Liver (tissue), 9 donors: ENCODE data around the gene LIPH. TPM values are rescaled to one million over a fixed set of nuclear protein-coding genes. Genes with fewer than 3 reads are reported as not detected.

Experiments used
- DNase-seq: peaks from one replicate; pipeline ENCODE4 v3.0.0-alpha.2; 2017; ENCODE audit warnings: low spot score
- H3K27ac ChIP-seq, 2 donors: one replicate each; pipeline ENCODE4 v1.7.0; 2013; ENCODE audit warnings: inconsistent platforms in 2 of 2, low read length in 2 of 2, control low read depth in 1 of 2, low read depth in 1 of 2, mild to moderate bottlenecking in 1 of 2
- H3K27me3 ChIP-seq, 4 donors: one replicate each; pipeline versions ENCODE4 v1.6.1 to v1.7.0; 2013; ENCODE audit warnings: low read length in 3 of 4, inconsistent platforms in 1 of 4, mild to moderate bottlenecking in 1 of 4, moderate library complexity in 1 of 4; ENCODE audit not compliant: control insufficient read depth in 4 of 4, insufficient read depth in 4 of 4
- H3K36me3 ChIP-seq, 4 donors: one replicate each; pipeline versions ENCODE4 v1.6.1 to v1.7.0; 2013; ENCODE audit warnings: low read length in 3 of 4, mild to moderate bottlenecking in 3 of 4, low read depth in 1 of 4, moderate library complexity in 1 of 4; ENCODE audit not compliant: control insufficient read depth in 4 of 4, insufficient read depth in 3 of 4
- H3K4me1 ChIP-seq, 4 donors: one replicate each; pipeline versions ENCODE4 v1.6.1 to v1.7.0; 2013; ENCODE audit warnings: low read length in 3 of 4, mild to moderate bottlenecking in 3 of 4, moderate library complexity in 1 of 4; ENCODE audit not compliant: control insufficient read depth in 4 of 4, insufficient read depth in 4 of 4
- H3K4me3 ChIP-seq, 3 donors: one replicate each; pipeline versions ENCODE4 v1.6.1 to v1.7.0; 2013; ENCODE audit warnings: low read length in 3 of 3, control low read depth in 1 of 3, low read depth in 1 of 3, mild to moderate bottlenecking in 1 of 3
- H3K9ac ChIP-seq, 2 donors: one replicate each; pipeline ENCODE4 v1.7.0; 2013; ENCODE audit warnings: low read length in 2 of 2, mild to moderate bottlenecking in 2 of 2, moderate library complexity in 2 of 2, control low read depth in 1 of 2, low read depth in 1 of 2
- H3K9me3 ChIP-seq, 4 donors: one replicate each; pipeline versions ENCODE4 v1.6.1 to v1.7.0; 2013; ENCODE audit warnings: low read length in 3 of 4; ENCODE audit not compliant: control insufficient read depth in 4 of 4
- EGR1 ChIP-seq, 2 donors: IDR thresholded peaks; 2 replicates each; pipeline ENCODE4 v1.6.1; 2016 to 2018; ENCODE audit warnings: antibody characterized with exemption in 2 of 2, low read depth in 2 of 2
- FOXA1 ChIP-seq: IDR thresholded peaks from 2 replicates; pipeline ENCODE4 v1.6.1; 2016; ENCODE audit warnings: antibody characterized with exemption
- FOXA2 ChIP-seq: IDR thresholded peaks from 2 replicates; pipeline ENCODE4 v1.6.1; 2016; ENCODE audit warnings: antibody characterized with exemption
- GABPA ChIP-seq, 2 donors: IDR thresholded peaks in 1 of 2; conservative IDR thresholded peaks in 1 of 2; 2 replicates each; pipeline ENCODE4 v1.6.1; 2016; ENCODE audit warnings: antibody characterized with exemption in 2 of 2, mild to moderate bottlenecking in 1 of 2, moderate library complexity in 1 of 2
- HNF4A ChIP-seq, 2 donors: conservative IDR thresholded peaks; 2 replicates each; pipeline ENCODE4 v1.6.1; 2016; ENCODE audit warnings: antibody characterized with exemption in 2 of 2, mild to moderate bottlenecking in 2 of 2
- HNF4G ChIP-seq: IDR thresholded peaks from 2 replicates; pipeline ENCODE4 v1.6.1; 2016; ENCODE audit warnings: antibody characterized with exemption
- JUND ChIP-seq, 2 donors: IDR thresholded peaks; 2 replicates each; pipeline ENCODE4 v1.6.1; 2016; ENCODE audit warnings: antibody characterized with exemption in 2 of 2
- NR2F2 ChIP-seq: IDR thresholded peaks from 2 replicates; pipeline ENCODE4 v1.6.1; 2016; ENCODE audit warnings: antibody characterized with exemption
- RAD21 ChIP-seq, 2 donors: IDR thresholded peaks; 2 replicates each; pipeline ENCODE4 v1.6.1; 2016; ENCODE audit warnings: antibody characterized with exemption in 2 of 2, mild to moderate bottlenecking in 2 of 2
- RXRA ChIP-seq, 2 donors: IDR thresholded peaks; 2 replicates each; pipeline ENCODE4 v1.6.1; 2017 to 2018; ENCODE audit warnings: antibody characterized with exemption in 2 of 2, mild to moderate bottlenecking in 1 of 2
- SP1 ChIP-seq: IDR thresholded peaks from 2 replicates; pipeline ENCODE4 v1.6.1; 2018; ENCODE audit warnings: antibody characterized with exemption, mild to moderate bottlenecking
- TAF1 ChIP-seq: conservative IDR thresholded peaks from 2 replicates; pipeline ENCODE4 v1.6.1; 2016; ENCODE audit warnings: antibody characterized with exemption, mild to moderate bottlenecking
- YY1 ChIP-seq: IDR thresholded peaks from 2 replicates; pipeline ENCODE4 v1.6.1; 2016; ENCODE audit warnings: antibody characterized with exemption, mild to moderate bottlenecking
- WGBS: extraction: QIAGEN DNeasy Blood & Tissue Kit; methylation state at CpG from one replicate; pipeline ENCODE4 v1.1.7; 2013; 5-methylcytosine and 5-hydroxymethylcytosine counted together
- polyA plus RNA-seq, 2 donors: library from polyadenylated mRNA; stranded (reverse) in 1 of 2; unstranded in 1 of 2; fragments of 200-250 nt in 1 of 2; fragments of >200 nt in 1 of 2; fragmentation: Nextera tagmentation in 1 of 2; extraction: Ambion mirVana in 1 of 2; gene quantifications; one replicate each; pipeline versions ENCODE4 v1.2.1 to v1.2.3, GENCODE V29; 2013 to 2015
- total RNA-seq, 2 donors: library from RNA; depleted of rRNA; stranded (reverse); fragments of >200 nt; gene quantifications; one replicate each; pipeline ENCODE4 v1.2.3, GENCODE V29; 2014
- TF ChIP-seq, protein P1 (sequence below): fragments of 150-350 bp; IDR thresholded peaks from 2 replicates; pipeline ENCODE4 v1.5.1; 2017; ENCODE audit warnings: improper control_type of control experiment, low read depth, low read length; ENCODE audit not compliant: missing input control
- TF ChIP-seq, protein P2 (sequence below): IDR thresholded peaks from 2 replicates; pipeline ENCODE4 v1.6.1; 2016; ENCODE audit warnings: antibody characterized with exemption, mild to moderate bottlenecking
- TF ChIP-seq, protein P3 (sequence below): IDR thresholded peaks from 2 replicates; pipeline ENCODE4 v1.6.1; 2016; ENCODE audit warnings: antibody characterized with exemption
- TF ChIP-seq, protein P4 (sequence below): IDR thresholded peaks from 2 replicates; pipeline ENCODE4 v1.6.1; 2016; ENCODE audit warnings: antibody characterized with exemption
- TF ChIP-seq, protein P5 (sequence below): IDR thresholded peaks from 2 replicates; pipeline ENCODE4 v1.6.1; 2016; ENCODE audit warnings: antibody characterized with exemption
- donor health status: healthy.
- donor health status: healthy.
- donor health status: healthy.
- donor health status: healthy.
- donor health status: healthy.

The LIPH gene
- total and polyA plus RNA-seq, 4 donors: under 0.01 to 0.23 (median 0.09) TPM; not detected in 1

DNA sequence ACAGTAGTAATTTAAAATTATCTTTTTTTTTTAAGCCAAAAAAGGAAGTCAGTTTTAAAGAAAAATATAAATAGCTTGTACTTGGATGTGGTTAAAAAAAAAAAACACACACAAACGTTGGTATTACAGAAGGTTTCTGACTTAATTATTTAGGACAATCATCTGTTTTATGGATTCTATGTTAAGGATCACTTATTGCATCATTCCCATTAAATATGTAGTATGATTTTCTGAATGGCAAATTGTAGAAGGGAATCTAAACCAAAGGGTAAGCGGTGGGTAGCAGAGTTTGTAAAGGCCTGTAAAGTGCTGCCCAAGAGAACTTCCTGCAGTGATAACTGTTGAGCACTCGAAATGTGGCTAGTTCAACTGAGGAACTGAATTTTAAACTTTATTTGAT is 41.7 kb upstream of the LIPH start:
- Histone ChIP-seq H3K9me3 (no peaks in the 10 kb centered on the region), H3K36me3 (peaks cover 5 to 18% (median 10%) of the 10 kb centered on the region in 4 donors), H3K4me1 (peaks cover 0 to 8% (median 7%) of the 10 kb centered on the region in 4 donors), H3K27ac (no peak overlapping the region), H3K4me3 (no peak overlapping the region), H3K27me3 (no peaks in the 10 kb centered on the region), H3K9ac (no peak overlapping the region)
- TF ChIP-seq NR2F2: no peak
- no peak for TF ChIP-seq JUND (IDR thresholded peaks at IDR 0.05)
- TF ChIP-seq YY1: no peak
- no peak for TF ChIP-seq HNF4G
- TF ChIP-seq, protein P1, sequence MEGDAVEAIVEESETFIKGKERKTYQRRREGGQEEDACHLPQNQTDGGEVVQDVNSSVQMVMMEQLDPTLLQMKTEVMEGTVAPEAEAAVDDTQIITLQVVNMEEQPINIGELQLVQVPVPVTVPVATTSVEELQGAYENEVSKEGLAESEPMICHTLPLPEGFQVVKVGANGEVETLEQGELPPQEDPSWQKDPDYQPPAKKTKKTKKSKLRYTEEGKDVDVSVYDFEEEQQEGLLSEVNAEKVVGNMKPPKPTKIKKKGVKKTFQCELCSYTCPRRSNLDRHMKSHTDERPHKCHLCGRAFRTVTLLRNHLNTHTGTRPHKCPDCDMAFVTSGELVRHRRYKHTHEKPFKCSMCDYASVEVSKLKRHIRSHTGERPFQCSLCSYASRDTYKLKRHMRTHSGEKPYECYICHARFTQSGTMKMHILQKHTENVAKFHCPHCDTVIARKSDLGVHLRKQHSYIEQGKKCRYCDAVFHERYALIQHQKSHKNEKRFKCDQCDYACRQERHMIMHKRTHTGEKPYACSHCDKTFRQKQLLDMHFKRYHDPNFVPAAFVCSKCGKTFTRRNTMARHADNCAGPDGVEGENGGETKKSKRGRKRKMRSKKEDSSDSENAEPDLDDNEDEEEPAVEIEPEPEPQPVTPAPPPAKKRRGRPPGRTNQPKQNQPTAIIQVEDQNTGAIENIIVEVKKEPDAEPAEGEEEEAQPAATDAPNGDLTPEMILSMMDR: no peak
- no peak for TF ChIP-seq TAF1
- TF ChIP-seq, protein P2, sequence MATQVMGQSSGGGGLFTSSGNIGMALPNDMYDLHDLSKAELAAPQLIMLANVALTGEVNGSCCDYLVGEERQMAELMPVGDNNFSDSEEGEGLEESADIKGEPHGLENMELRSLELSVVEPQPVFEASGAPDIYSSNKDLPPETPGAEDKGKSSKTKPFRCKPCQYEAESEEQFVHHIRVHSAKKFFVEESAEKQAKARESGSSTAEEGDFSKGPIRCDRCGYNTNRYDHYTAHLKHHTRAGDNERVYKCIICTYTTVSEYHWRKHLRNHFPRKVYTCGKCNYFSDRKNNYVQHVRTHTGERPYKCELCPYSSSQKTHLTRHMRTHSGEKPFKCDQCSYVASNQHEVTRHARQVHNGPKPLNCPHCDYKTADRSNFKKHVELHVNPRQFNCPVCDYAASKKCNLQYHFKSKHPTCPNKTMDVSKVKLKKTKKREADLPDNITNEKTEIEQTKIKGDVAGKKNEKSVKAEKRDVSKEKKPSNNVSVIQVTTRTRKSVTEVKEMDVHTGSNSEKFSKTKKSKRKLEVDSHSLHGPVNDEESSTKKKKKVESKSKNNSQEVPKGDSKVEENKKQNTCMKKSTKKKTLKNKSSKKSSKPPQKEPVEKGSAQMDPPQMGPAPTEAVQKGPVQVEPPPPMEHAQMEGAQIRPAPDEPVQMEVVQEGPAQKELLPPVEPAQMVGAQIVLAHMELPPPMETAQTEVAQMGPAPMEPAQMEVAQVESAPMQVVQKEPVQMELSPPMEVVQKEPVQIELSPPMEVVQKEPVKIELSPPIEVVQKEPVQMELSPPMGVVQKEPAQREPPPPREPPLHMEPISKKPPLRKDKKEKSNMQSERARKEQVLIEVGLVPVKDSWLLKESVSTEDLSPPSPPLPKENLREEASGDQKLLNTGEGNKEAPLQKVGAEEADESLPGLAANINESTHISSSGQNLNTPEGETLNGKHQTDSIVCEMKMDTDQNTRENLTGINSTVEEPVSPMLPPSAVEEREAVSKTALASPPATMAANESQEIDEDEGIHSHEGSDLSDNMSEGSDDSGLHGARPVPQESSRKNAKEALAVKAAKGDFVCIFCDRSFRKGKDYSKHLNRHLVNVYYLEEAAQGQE: no peak
- no peak for TF ChIP-seq FOXA1
- TF ChIP-seq, protein P3, sequence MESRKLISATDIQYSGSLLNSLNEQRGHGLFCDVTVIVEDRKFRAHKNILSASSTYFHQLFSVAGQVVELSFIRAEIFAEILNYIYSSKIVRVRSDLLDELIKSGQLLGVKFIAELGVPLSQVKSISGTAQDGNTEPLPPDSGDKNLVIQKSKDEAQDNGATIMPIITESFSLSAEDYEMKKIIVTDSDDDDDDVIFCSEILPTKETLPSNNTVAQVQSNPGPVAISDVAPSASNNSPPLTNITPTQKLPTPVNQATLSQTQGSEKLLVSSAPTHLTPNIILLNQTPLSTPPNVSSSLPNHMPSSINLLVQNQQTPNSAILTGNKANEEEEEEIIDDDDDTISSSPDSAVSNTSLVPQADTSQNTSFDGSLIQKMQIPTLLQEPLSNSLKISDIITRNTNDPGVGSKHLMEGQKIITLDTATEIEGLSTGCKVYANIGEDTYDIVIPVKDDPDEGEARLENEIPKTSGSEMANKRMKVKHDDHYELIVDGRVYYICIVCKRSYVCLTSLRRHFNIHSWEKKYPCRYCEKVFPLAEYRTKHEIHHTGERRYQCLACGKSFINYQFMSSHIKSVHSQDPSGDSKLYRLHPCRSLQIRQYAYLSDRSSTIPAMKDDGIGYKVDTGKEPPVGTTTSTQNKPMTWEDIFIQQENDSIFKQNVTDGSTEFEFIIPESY: no peak
- no peak for TF ChIP-seq FOXA2
- TF ChIP-seq, protein P4, sequence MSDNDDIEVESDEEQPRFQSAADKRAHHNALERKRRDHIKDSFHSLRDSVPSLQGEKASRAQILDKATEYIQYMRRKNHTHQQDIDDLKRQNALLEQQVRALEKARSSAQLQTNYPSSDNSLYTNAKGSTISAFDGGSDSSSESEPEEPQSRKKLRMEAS: no peak
- no peak for TF ChIP-seq RXRA (IDR thresholded peaks at IDR 0.05)
- TF ChIP-seq, protein P5, sequence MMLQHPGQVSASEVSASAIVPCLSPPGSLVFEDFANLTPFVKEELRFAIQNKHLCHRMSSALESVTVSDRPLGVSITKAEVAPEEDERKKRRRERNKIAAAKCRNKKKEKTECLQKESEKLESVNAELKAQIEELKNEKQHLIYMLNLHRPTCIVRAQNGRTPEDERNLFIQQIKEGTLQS: no peak
- no peak for TF ChIP-seq SP1
- no peak for TF ChIP-seq HNF4A (conservative IDR thresholded peaks at IDR 0.05)
- no peak for TF ChIP-seq GABPA (IDR thresholded peaks at IDR 0.05 in 1 of 2, conservative IDR thresholded peaks at IDR 0.05 in 1 of 2)
- no peak for DNase-seq
- 84% methylated on average over 3 of the region's 3 CpGs for WGBS

DNA sequence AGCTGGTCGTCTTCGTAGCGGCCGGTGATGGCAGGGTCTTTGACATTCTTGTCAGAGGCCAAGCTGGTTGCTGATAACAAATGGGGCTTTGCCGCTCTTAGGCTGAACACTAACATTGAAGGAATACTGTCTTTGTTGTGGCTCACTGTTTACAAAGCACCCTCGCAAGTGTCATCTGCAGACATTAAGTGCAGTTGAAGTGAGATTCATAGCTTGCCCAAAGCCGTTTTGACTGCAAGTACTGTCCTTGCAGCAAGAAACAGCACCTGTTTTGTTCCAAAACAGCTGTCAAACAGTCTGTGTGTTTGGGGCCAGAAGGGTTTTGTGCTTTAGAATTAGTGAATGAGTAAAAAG is 34.3 kb upstream of the LIPH start:
- DNase-seq: no peak
- WGBS: 1% methylated on average over 7 of the region's 7 CpGs
- H3K27me3 ChIP-seq: no peaks in the 10 kb centered on the region
- TF ChIP-seq SP1 (no peak), HNF4A (conservative IDR thresholded peaks at IDR 0.05) (no peak), NR2F2 (no peak), JUND (IDR thresholded peaks at IDR 0.05) (no peak), RAD21 (IDR thresholded peaks at IDR 0.05) (no peak), GABPA (IDR thresholded peaks at IDR 0.05 in 1 of 2, conservative IDR thresholded peaks at IDR 0.05 in 1 of 2) (no peak), TAF1 (no peak), EGR1 (IDR thresholded peaks at IDR 0.05; ENCODE audit: low read depth in 2 of 2) (no peak), RXRA (IDR thresholded peaks at IDR 0.05) (no peak), HNF4G (no peak), FOXA1 (no peak)
- TF ChIP-seq, protein P5: no peak
- TF ChIP-seq, protein P4: no peak
- TF ChIP-seq, protein P3: no peak

More for the DNA sequence above, 34.3 kb upstream of the LIPH start:
- Histone ChIP-seq H3K4me1 (peaks cover 10 to 33% (median 25%) of the 10 kb centered on the region in 4 donors), H3K27ac (peak overlapping the region; percentile 93 to 97), H3K9me3 (no peaks in the 10 kb centered on the region), H3K36me3 (peaks cover 0 to 3% (median under 1%) of the 10 kb centered on the region in 4 donors), H3K4me3 (peak overlapping the region; percentile 65 to 94 (median 69)), H3K9ac (peak overlapping the region; percentile 64 to 99)
